Measurements from ENCODE around the gene HERC4. TPM values are rescaled to one million over a fixed set of nuclear protein-coding genes. Genes with fewer than 3 reads are reported as not detected.

The HERC4 gene
- total RNA-seq, 1 donor from 2014 or later = 31.9 TPM

GRCh38 chr10:67935223-67935622, 139.9 kb downstream of the HERC4 start:
- Histone ChIP-seq H3K4me3 (no peak overlapping the region), H3K27ac (replicated peaks) (no peak overlapping the region), H3K9me3 (replicated peaks) (no peaks in the 10 kb centered on the region), H3K36me3 (peaks cover 77% of the 10 kb centered on the region), H3K27me3 (ENCODE audit: low read depth) (no peaks in the 10 kb centered on the region), H3K4me1 (no peaks in the 10 kb centered on the region)
- DNase-seq = no peak
- intact Hi-C loops (cut with micrococcal nuclease) = no loop called here
- TF ChIP-seq CTCF (IDR thresholded peaks at IDR 0.05; ENCODE audit: borderline replicate concordance) = no peak

GRCh38 chr10:67934336-67934735, 140.7 kb downstream of the HERC4 start:
- no peak overlapping the region for H3K27ac ChIP-seq (replicated peaks)

GRCh38 chr10:67933199-67933598, 141.9 kb downstream of the HERC4 start:
- H3K4me3 ChIP-seq = no peak overlapping the region
- H3K4me1 ChIP-seq = no peaks in the 10 kb centered on the region
- intact Hi-C loops (cut with micrococcal nuclease) = no loop called here
- H3K9me3 ChIP-seq (replicated peaks) = no peaks in the 10 kb centered on the region
- H3K27me3 ChIP-seq (ENCODE audit: low read depth) = no peaks in the 10 kb centered on the region
- no peak for DNase-seq
- H3K36me3 ChIP-seq = peaks cover 79% of the 10 kb centered on the region
- H3K27ac ChIP-seq (replicated peaks) = no peak overlapping the region
- TF ChIP-seq CTCF (IDR thresholded peaks at IDR 0.05; ENCODE audit: borderline replicate concordance) = no peak

More at GRCh38 chr10:67934336-67934735, 140.7 kb downstream of the HERC4 start:
- DNase-seq = no peak
- Histone ChIP-seq H3K9me3 (replicated peaks) (no peaks in the 10 kb centered on the region), H3K27me3 (ENCODE audit: low read depth) (no peaks in the 10 kb centered on the region), H3K36me3 (peaks cover 78% of the 10 kb centered on the region), H3K4me1 (no peaks in the 10 kb centered on the region), H3K4me3 (no peak overlapping the region)
- intact Hi-C loops (cut with micrococcal nuclease) = no loop called here
- no peak for TF ChIP-seq CTCF (IDR thresholded peaks at IDR 0.05; ENCODE audit: borderline replicate concordance)

- Histone ChIP-seq H3K36me3 (peaks cover 88% of the 10 kb centered on the region), H3K27me3 (ENCODE audit: low read depth) (no peaks in the 10 kb centered on the region), H3K9me3 (replicated peaks) (no peaks in the 10 kb centered on the region), H3K4me3 (no peak overlapping the region), H3K27ac (replicated peaks) (no peak overlapping the region), H3K4me1 (no peaks in the 10 kb centered on the region)
- DNase-seq = no peak
- intact Hi-C loops (cut with micrococcal nuclease) = no loop called here
- TF ChIP-seq CTCF (IDR thresholded peaks at IDR 0.05; ENCODE audit: borderline replicate concordance) = no peak
Observed at GRCh38 chr10:67926951-67927350, 148.1 kb downstream of the HERC4 start.

GRCh38 chr10:67925449-67926005, 149.6 kb downstream of the HERC4 start:
- no peak for TF ChIP-seq CTCF (IDR thresholded peaks at IDR 0.05; ENCODE audit: borderline replicate concordance)
- Histone ChIP-seq H3K4me1 (no peaks in the 10 kb centered on the region), H3K4me3 (no peak overlapping the region), H3K36me3 (peaks cover 75% of the 10 kb centered on the region), H3K9me3 (replicated peaks) (no peaks in the 10 kb centered on the region), H3K27ac (replicated peaks) (no peak overlapping the region), H3K27me3 (ENCODE audit: low read depth) (no peaks in the 10 kb centered on the region)
- intact Hi-C loops (cut with micrococcal nuclease) = no loop called here
- no peak for DNase-seq
